Uterus (tissue), 4 donors: ENCODE results near the gene PKD2L1. TPM values are rescaled to one million over a fixed set of nuclear protein-coding genes. Genes with fewer than 3 reads are reported as not detected.
"Not testable (repeated sequence)": the region's sequence is repeated elsewhere in the genome, so short reads cannot be mapped to it uniquely, and the experiment has no call there.

Source experiments
- DNase-seq, 2 donors: peaks; one replicate each; pipeline ENCODE4 v3.0.0-alpha.2; 2019 to 2020
- H3K27ac ChIP-seq, 2 donors: fragments of 200-600 bp; sonication (generic); 1 replicate in 1 of 2; 2 replicates in 1 of 2; pipeline ENCODE4 v1.5.1; 2016 to 2018
- H3K27me3 ChIP-seq, 2 donors: fragments of 200-600 bp; sonication (generic); one replicate each; pipeline ENCODE4 v1.5.1; 2018 to 2019; ENCODE audit warnings: control low read depth in 1 of 2
- H3K36me3 ChIP-seq, 2 donors: fragments of 200-600 bp; sonication (generic); one replicate each; pipeline ENCODE4 v1.5.1; 2019; ENCODE audit warnings: control low read depth in 1 of 2
- H3K4me1 ChIP-seq, 2 donors: fragments of 200-600 bp; sonication (generic); one replicate each; pipeline ENCODE4 v1.5.1; 2018 to 2019; ENCODE audit warnings: control low read depth in 1 of 2
- H3K4me3 ChIP-seq, 2 donors: fragments of 200-600 bp; sonication (generic); 1 replicate in 1 of 2; 2 replicates in 1 of 2; pipeline ENCODE4 v1.5.1; 2018 to 2019; ENCODE audit warnings: mild to moderate bottlenecking in 1 of 2
- H3K9me3 ChIP-seq, 2 donors: fragments of 200-600 bp; sonication (generic); one replicate each; pipeline ENCODE4 v1.5.1; 2019; ENCODE audit warnings: control low read depth in 1 of 2
- CTCF ChIP-seq, 4 experiments: fragments of 200-600 bp in 2 of 4; fragments of 450-650 bp in 2 of 4; sonication (generic) in 2 of 4; IDR thresholded peaks; one replicate each; pipeline ENCODE4 v1.5.1; 2016 to 2019; ENCODE audit warnings: antibody characterized with exemption in 4 of 4, mild to moderate bottlenecking in 2 of 4, moderate library complexity in 1 of 4
- POLR2A ChIP-seq, 2 donors: fragments of 450-650 bp; IDR thresholded peaks; one replicate each; pipeline ENCODE4 v1.6.1; 2016; ENCODE audit warnings: antibody characterized with exemption in 2 of 2, mild to moderate bottlenecking in 1 of 2, moderate library complexity in 1 of 2
- intact Hi-C: fragments of 100-400 bp; cut with DNase I; formaldehyde crosslinking; loops from one replicate; pipeline ENCODE4 v1.15.1; 2023; ENCODE audit warnings: low total_unique reads
- total RNA-seq, 4 donors: library from RNA; depleted of rRNA in 3 of 4; stranded (reverse); fragments of >200 nt in 3 of 4; gene quantifications; one replicate each; pipeline versions ENCODE4 v1.1.0 to v1.2.4, GENCODE V29; 2014 to 2023
- donor health status: DM: yes; HTN: yes; CAD: no.

PKD2L1 gene
- total RNA-seq, 4 donors from 2014 or later: not detected

GRCh38 chr10:100304414-100304813 is 25.6 kb downstream of the PKD2L1 start:
- intact Hi-C loops: no loop called here
- H3K4me1 ChIP-seq: no peaks in the 10 kb centered on the region
- H3K27ac ChIP-seq: no peak overlapping the region
- no peaks in the 10 kb centered on the region for H3K27me3 ChIP-seq
- H3K36me3 ChIP-seq: no peaks in the 10 kb centered on the region
- H3K9me3 ChIP-seq: no peaks in the 10 kb centered on the region
- no peak for DNase-seq
- TF ChIP-seq POLR2A (IDR thresholded peaks at IDR 0.05) (no peak), CTCF (IDR thresholded peaks at IDR 0.05) (no peak)
- no peak overlapping the region for H3K4me3 ChIP-seq

GRCh38 chr10:100303724-100304319 is 26.2 kb downstream of the PKD2L1 start:
- H3K4me1 ChIP-seq: no peaks in the 10 kb centered on the region
- no peaks in the 10 kb centered on the region for H3K9me3 ChIP-seq
- H3K27me3 ChIP-seq: no peaks in the 10 kb centered on the region
- H3K36me3 ChIP-seq: no peaks in the 10 kb centered on the region
- H3K27ac ChIP-seq: no peak overlapping the region
- DNase-seq: no peak
- intact Hi-C loops: no loop called here
- no peak overlapping the region for H3K4me3 ChIP-seq
- no peak for TF ChIP-seq POLR2A (IDR thresholded peaks at IDR 0.05)
- TF ChIP-seq CTCF (IDR thresholded peaks at IDR 0.05): peak; percentile 27 to 57 (median 52)

GRCh38 chr10:100301123-100301522 is 28.9 kb downstream of the PKD2L1 start:
- H3K4me1 ChIP-seq, H3K4me3 ChIP-seq, H3K36me3 ChIP-seq, intact Hi-C loops, DNase-seq, H3K9me3 ChIP-seq, H3K27ac ChIP-seq, H3K27me3 ChIP-seq: not testable (repeated sequence)

- H3K4me3 ChIP-seq: no peak overlapping the region
- H3K9me3 ChIP-seq: no peaks in the 10 kb centered on the region
- DNase-seq: no peak
- no peak for TF ChIP-seq POLR2A (IDR thresholded peaks at IDR 0.05)
- TF ChIP-seq CTCF (IDR thresholded peaks at IDR 0.05): no peak
- intact Hi-C loops: no loop called here
- H3K27ac ChIP-seq: no peak overlapping the region
- H3K36me3 ChIP-seq: no peaks in the 10 kb centered on the region
- H3K27me3 ChIP-seq: no peaks in the 10 kb centered on the region
- no peaks in the 10 kb centered on the region for H3K4me1 ChIP-seq
These were observed 32.8 kb downstream of the PKD2L1 start for GRCh38 chr10:100297242-100297641.

GRCh38 chr10:100293066-100293465 is 37.0 kb downstream of the PKD2L1 start:
- Histone ChIP-seq H3K9me3 (no peaks in the 10 kb centered on the region), H3K36me3 (no peaks in the 10 kb centered on the region), H3K4me3 (no peak overlapping the region), H3K27ac (no peak overlapping the region), H3K4me1 (no peaks in the 10 kb centered on the region), H3K27me3 (no peaks in the 10 kb centered on the region)
- no peak for DNase-seq
- TF ChIP-seq POLR2A (IDR thresholded peaks at IDR 0.05) (no peak), CTCF (IDR thresholded peaks at IDR 0.05) (no peak)
- intact Hi-C loops: no loop called here

GRCh38 chr10:100292300-100292699 is 37.7 kb downstream of the PKD2L1 start:
- H3K4me3 ChIP-seq, DNase-seq, H3K4me1 ChIP-seq, H3K27ac ChIP-seq, H3K9me3 ChIP-seq, H3K36me3 ChIP-seq, intact Hi-C loops, H3K27me3 ChIP-seq: not testable (repeated sequence)
